B cell (primary cell): ENCODE measurements around the gene MALRD1. TPM values are rescaled to one million over a fixed set of nuclear protein-coding genes. Genes with fewer than 3 reads are reported as not detected.

ENCODE experiments used
- ATAC-seq: fragments of 200-7000 bp; cut with Tn5 transposase; one replicate; pipeline ENCODE4 v1.10.0; 2021; ENCODE audit warnings: low read depth, mild to moderate bottlenecking, moderate number of reproducible peaks, moderate library complexity
- CTCF ChIA-PET: fragments of 350-600 bp; sonication (Branson Sonifier 250); formaldehyde crosslinking; loops from one replicate; lab custom pipeline; 2021; ENCODE audit warnings: antibody characterized with exemption, inconsistent platforms; lab: Charles Lee
- POLR2A ChIA-PET: fragments of 350-600 bp; sonication (Branson Sonifier 250); formaldehyde crosslinking; loops from one replicate; lab custom pipeline; 2021; ENCODE audit warnings: antibody characterized with exemption; lab: Charles Lee
- DNase-seq: peaks from one replicate; pipeline ENCODE4 v3.0.0; 2013
- H2AFZ ChIP-seq: 2 replicates; pipeline ENCODE4 v1.6.1; 2012; ENCODE audit warnings: mild to moderate bottlenecking, low read depth, low read length; ENCODE audit not compliant: insufficient read depth, poor library complexity, severe bottlenecking
- H3K27ac ChIP-seq, 2 donors: 1 replicate in 1 of 2; 2 replicates in 1 of 2; pipeline ENCODE4 v1.5.1; 2012 to 2013; ENCODE audit warnings: low read length in 2 of 2, mild to moderate bottlenecking in 2 of 2, moderate library complexity in 1 of 2
- H3K27me3 ChIP-seq, 4 experiments: fragments of 200-600 bp in 1 of 4; sonication (generic) in 1 of 4; replicated peaks in 1 of 4; 1 replicate in 2 of 4; 2 replicates in 2 of 4; pipeline versions ENCODE4 v1.6.1 to v1.7.0; 2013 to 2016; ENCODE audit warnings: low read length in 3 of 4, mild to moderate bottlenecking in 2 of 4, mixed read lengths in 1 of 4, moderate library complexity in 1 of 4; ENCODE audit not compliant: insufficient read depth in 4 of 4, control insufficient read depth in 3 of 4; ENCODE audit errors: control extremely low read depth in 1 of 4
- H3K36me3 ChIP-seq, 2 experiments: replicated peaks in 1 of 2; 1 replicate in 1 of 2; 2 replicates in 1 of 2; pipeline versions ENCODE4 v1.6.1 to v1.7.1; 2013; ENCODE audit warnings: low read length in 1 of 2; ENCODE audit not compliant: insufficient read depth in 2 of 2, control insufficient read depth in 1 of 2; ENCODE audit errors: control extremely low read depth in 1 of 2, extremely low read depth in 1 of 2
- H3K4me1 ChIP-seq, 2 donors: fragments of 200-600 bp in 1 of 2; sonication (generic) in 1 of 2; 1 replicate in 1 of 2; 2 replicates in 1 of 2; pipeline versions ENCODE4 v1.5.1 to v1.6.1; 2013 to 2017; ENCODE audit warnings: low read length in 2 of 2; ENCODE audit not compliant: control insufficient read depth in 2 of 2, insufficient read depth in 2 of 2
- H3K4me2 ChIP-seq: replicated peaks from 2 replicates; pipeline ENCODE3; 2012; ENCODE audit warnings: mild to moderate bottlenecking, low read depth, low read length; ENCODE audit not compliant: poor library complexity, severe bottlenecking
- H3K4me3 ChIP-seq, 5 experiments: fragments of 200-600 bp in 1 of 5; sonication (generic) in 1 of 5; 1 replicate in 3 of 5; 2 replicates in 2 of 5; pipeline versions ENCODE4 v1.5.1 to v1.7.0; 2011 to 2016; ENCODE audit warnings: low read length in 4 of 5, mild to moderate bottlenecking in 4 of 5, low read depth in 2 of 5, control low read depth in 1 of 5, moderate library complexity in 1 of 5; ENCODE audit not compliant: insufficient read depth in 1 of 5; ENCODE audit errors: control extremely low read depth in 1 of 5, extremely low read depth in 1 of 5
- H3K79me2 ChIP-seq: fragments of 200-600 bp; sonication (generic); one replicate; pipeline ENCODE4 v1.6.0; 2016; ENCODE audit warnings: low read length; ENCODE audit not compliant: control insufficient read depth, insufficient read depth
- H3K9ac ChIP-seq: fragments of 200-600 bp; sonication (generic); 2 replicates; pipeline ENCODE4 v1.6.1; 2017; ENCODE audit warnings: mild to moderate bottlenecking, low read length, moderate library complexity
- H3K9me3 ChIP-seq, 3 donors: one replicate each; pipeline versions ENCODE4 v1.6.1 to v1.7.1; 2013; ENCODE audit warnings: low read length in 2 of 3; ENCODE audit not compliant: control insufficient read depth in 2 of 3, insufficient read depth in 1 of 3; ENCODE audit errors: control extremely low read depth in 1 of 3
- H4K20me1 ChIP-seq: 2 replicates; pipeline ENCODE4 v1.6.0; 2012; ENCODE audit warnings: mild to moderate bottlenecking, low read length; ENCODE audit not compliant: insufficient read depth, control insufficient read depth, poor library complexity, severe bottlenecking
- H3K27ac Mint-ChIP-seq: one replicate; pipeline ENCODE4 v1.8.0; 2021; ENCODE audit warnings: mixed read lengths
- H3K27me3 Mint-ChIP-seq: one replicate; pipeline ENCODE4 v1.8.0; 2021; ENCODE audit warnings: mixed read lengths
- H3K4me1 Mint-ChIP-seq: one replicate; pipeline ENCODE4 v1.8.0; 2021; ENCODE audit warnings: mixed read lengths
- H3K4me3 Mint-ChIP-seq: one replicate; pipeline ENCODE4 v1.8.0; 2021; ENCODE audit warnings: mixed read lengths
- H3K9me3 Mint-ChIP-seq: one replicate; pipeline ENCODE4 v1.8.0; 2022; ENCODE audit warnings: mixed read lengths; ENCODE audit not compliant: insufficient read depth
- EZH2 ChIP-seq: IDR thresholded peaks from 2 replicates; pipeline ENCODE4 v1.6.1; 2012; ENCODE audit warnings: borderline replicate concordance, low read depth, mild to moderate bottlenecking, moderate library complexity, low read length; ENCODE audit not compliant: insufficient read depth, poor library complexity, severe bottlenecking
- WGBS: methylation state at CpG from one replicate; pipeline ENCODE4 v1.1.5; 2013; ENCODE audit warnings: missing lambda C conversion rate; ENCODE audit not compliant: insufficient coverage; 5-methylcytosine and 5-hydroxymethylcytosine counted together
- intact Hi-C: fragments of 100-400 bp; cut with micrococcal nuclease; formaldehyde crosslinking; loops from one replicate; pipeline ENCODE4 v1.10.0; 2022
- polyA plus RNA-seq: library from polyadenylated mRNA; depleted of rRNA; stranded (reverse); fragments of >200 nt; gene quantifications from 2 replicates; pipeline ENCODE4 v1.2.3, GENCODE V29; 2012
- total RNA-seq, 2 donors: library from RNA; stranded (reverse); fragments of 120-200 nt in 1 of 2; gene quantifications; 1 replicate in 1 of 2; 2 replicates in 1 of 2; pipeline versions ENCODE4 v1.2.3 to v1.2.4, GENCODE V29; 2013 to 2022
- TF ChIP-seq, protein P1 (sequence below): fragments of 200-600 bp; IDR thresholded peaks from one replicate; pipeline ENCODE4 v1.8.0; 2022; ENCODE audit warnings: antibody characterized with exemption, mild to moderate bottlenecking

MALRD1 gene
- total and polyA plus RNA-seq, 2 donors (not counting 1 experiment from before 2014, with no cell fraction given) = not detected

GRCh38 chr10:19518632-19519031 lies 470.0 kb downstream of the MALRD1 start:
- Histone ChIP-seq H2AFZ (no peak overlapping the region), H3K79me2 (no peaks in the 10 kb centered on the region), H3K9ac (no peak overlapping the region), H4K20me1 (no peaks in the 10 kb centered on the region), H3K27me3 (no peaks in the 10 kb centered on the region), H3K27ac (no peak overlapping the region), H3K4me2 (no peak overlapping the region), H3K36me3 (no peaks in the 10 kb centered on the region), H3K4me1 (no peaks in the 10 kb centered on the region), H3K9me3 (no peaks in the 10 kb centered on the region), H3K4me3 (no peak overlapping the region)
- ChIA-PET POLR2A (no interaction called here), CTCF (no interaction called here)
- no peak overlapping the region for H3K27ac Mint-ChIP-seq
- intact Hi-C loops = no loop called here
- DNase-seq (no peak), ATAC-seq (no peak)
- H3K27me3 Mint-ChIP-seq = no peaks in the 10 kb centered on the region
- no peak overlapping the region for H3K4me3 Mint-ChIP-seq
- TF ChIP-seq, protein P1, sequence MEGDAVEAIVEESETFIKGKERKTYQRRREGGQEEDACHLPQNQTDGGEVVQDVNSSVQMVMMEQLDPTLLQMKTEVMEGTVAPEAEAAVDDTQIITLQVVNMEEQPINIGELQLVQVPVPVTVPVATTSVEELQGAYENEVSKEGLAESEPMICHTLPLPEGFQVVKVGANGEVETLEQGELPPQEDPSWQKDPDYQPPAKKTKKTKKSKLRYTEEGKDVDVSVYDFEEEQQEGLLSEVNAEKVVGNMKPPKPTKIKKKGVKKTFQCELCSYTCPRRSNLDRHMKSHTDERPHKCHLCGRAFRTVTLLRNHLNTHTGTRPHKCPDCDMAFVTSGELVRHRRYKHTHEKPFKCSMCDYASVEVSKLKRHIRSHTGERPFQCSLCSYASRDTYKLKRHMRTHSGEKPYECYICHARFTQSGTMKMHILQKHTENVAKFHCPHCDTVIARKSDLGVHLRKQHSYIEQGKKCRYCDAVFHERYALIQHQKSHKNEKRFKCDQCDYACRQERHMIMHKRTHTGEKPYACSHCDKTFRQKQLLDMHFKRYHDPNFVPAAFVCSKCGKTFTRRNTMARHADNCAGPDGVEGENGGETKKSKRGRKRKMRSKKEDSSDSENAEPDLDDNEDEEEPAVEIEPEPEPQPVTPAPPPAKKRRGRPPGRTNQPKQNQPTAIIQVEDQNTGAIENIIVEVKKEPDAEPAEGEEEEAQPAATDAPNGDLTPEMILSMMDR = no peak
- TF ChIP-seq EZH2 = no peak
- H3K4me1 Mint-ChIP-seq = no peaks in the 10 kb centered on the region
- peaks cover 5% of the 10 kb centered on the region for H3K9me3 Mint-ChIP-seq
- no CpG with 5 or more reads among the region's 1 CpG for WGBS

DNA sequence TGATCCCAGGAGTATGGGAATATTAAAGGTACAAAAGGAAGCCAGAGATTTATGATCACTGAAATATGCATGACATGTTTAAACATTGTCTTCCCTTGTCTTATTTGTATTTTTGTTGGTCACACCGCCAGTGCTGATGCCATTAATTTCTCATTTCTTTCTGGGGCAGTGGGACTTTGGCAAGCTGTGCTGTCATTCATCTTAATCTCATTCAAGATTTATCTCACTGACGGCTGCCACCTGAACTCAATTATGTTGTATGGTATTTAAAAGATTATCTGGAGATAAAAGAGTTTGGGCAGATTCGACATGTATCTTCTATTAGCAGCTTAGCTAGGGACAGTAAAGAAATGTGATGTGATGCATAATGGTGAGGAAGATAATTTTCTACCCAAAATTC lies 482.7 kb downstream of the MALRD1 start:
- intact Hi-C loops = no loop called here
- POLR2A ChIA-PET = interaction anchor here (0.7 kb wide), 1 partner anchor 15 kb away, joined by 3 read pairs; no protein-coding TSS in a partner anchor

More for the DNA sequence above, 482.7 kb downstream of the MALRD1 start:
- no peak overlapping the region for H3K4me2 ChIP-seq
- H3K9me3 Mint-ChIP-seq = peaks cover 2% of the 10 kb centered on the region
- H3K4me3 ChIP-seq = no peak overlapping the region
- no peaks in the 10 kb centered on the region for H3K79me2 ChIP-seq
- H3K4me1 Mint-ChIP-seq = no peaks in the 10 kb centered on the region
- ATAC-seq (no peak), DNase-seq (no peak)
- no peaks in the 10 kb centered on the region for H3K4me1 ChIP-seq
- H4K20me1 ChIP-seq = no peaks in the 10 kb centered on the region
- no peak overlapping the region for H3K27ac ChIP-seq
- no peak overlapping the region for H2AFZ ChIP-seq
- CTCF ChIA-PET = no interaction called here
- no peaks in the 10 kb centered on the region for H3K27me3 Mint-ChIP-seq
- no peak overlapping the region for H3K9ac ChIP-seq
- H3K4me3 Mint-ChIP-seq = no peak overlapping the region
- TF ChIP-seq EZH2 = no peak
- TF ChIP-seq, protein P1 = no peak
- 100% methylated on average over 1 of the region's 3 CpGs for WGBS
- no peaks in the 10 kb centered on the region for H3K27me3 ChIP-seq
- no peak overlapping the region for H3K27ac Mint-ChIP-seq
- H3K9me3 ChIP-seq = peaks cover 0 to 4% (median 0%) of the 10 kb centered on the region in 3 donors
- no peaks in the 10 kb centered on the region for H3K36me3 ChIP-seq
